Measurements from ENCODE around the gene ETV2.
"Not testable (repeated sequence)": the region's sequence is repeated elsewhere in the genome, so short reads cannot be mapped to it uniquely, and the experiment has no call there.

The ETV2 gene

GRCh38 chr19:35628565-35629331, 12.8 kb upstream of the ETV2 start, which contains the start of gene RBM42:
Gene RBM42 (plus strand): TSS chr19:35629036. CDS start chr19:35629154, 118 bp downstream.
- DNase-seq (ENCODE audit: low read depth) = peak; percentile 96

- no peak for DNase-seq (ENCODE audit: low read depth)
Observed at GRCh38 chr19:35629332-35629633, 12.3 kb upstream of the ETV2 start.

- DNase-seq (ENCODE audit: low read depth) = no peak
Observed at GRCh38 chr19:35633727-35634440, 7.7 kb upstream of the ETV2 start.

GRCh38 chr19:35636651-35637050, 4.9 kb upstream of the ETV2 start:
- DNase-seq (ENCODE audit: low read depth) = no peak

GRCh38 chr19:35637165-35637564, 4.4 kb upstream of the ETV2 start:
- no peak for DNase-seq (ENCODE audit: low read depth)

- no peak for DNase-seq (ENCODE audit: low read depth)
Observed at GRCh38 chr19:35639321-35639639, 2.3 kb upstream of the ETV2 start.

- DNase-seq (ENCODE audit: low read depth) = no peak
Observed at GRCh38 chr19:35639863-35640262, 1.7 kb upstream of the ETV2 start.

- no peak for DNase-seq (ENCODE audit: low read depth)
Observed at GRCh38 chr19:35642312-35642711, 767 bp downstream of the ETV2 start.

- no peak for DNase-seq (ENCODE audit: low read depth)
Observed at GRCh38 chr19:35642798-35643254, 1.3 kb downstream of the ETV2 start.

- peak; percentile 65 for DNase-seq (ENCODE audit: low read depth)
Observed at GRCh38 chr19:35643255-35644205, 2.0 kb downstream of the ETV2 start.

- DNase-seq (ENCODE audit: low read depth) = peak; percentile 92
Observed at GRCh38 chr19:35644206-35644986, 2.9 kb downstream of the ETV2 start.

GRCh38 chr19:35644987-35645679, 3.6 kb downstream of the ETV2 start:
- peak; percentile 42 for DNase-seq (ENCODE audit: low read depth)

- no peak for DNase-seq (ENCODE audit: low read depth)
Observed at GRCh38 chr19:35645680-35646511, 4.4 kb downstream of the ETV2 start.

- DNase-seq (ENCODE audit: low read depth) = peak; percentile 89
Observed at GRCh38 chr19:35648017-35648961, 6.7 kb downstream of the ETV2 start, which contains the start of gene COX6B1. Gene COX6B1 (plus strand): TSS chr19:35648323. CDS start chr19:35651244, 2,921 bp downstream.

GRCh38 chr19:35650581-35650980, 9.0 kb downstream of the ETV2 start:
- no peak for DNase-seq (ENCODE audit: low read depth)

GRCh38 chr19:35654828-35655227, 13.3 kb downstream of the ETV2 start:
- not testable (repeated sequence) for DNase-seq (ENCODE audit: low read depth)

- no peak for DNase-seq (ENCODE audit: low read depth)
Observed at GRCh38 chr19:35655600-35655999, 14.1 kb downstream of the ETV2 start.

- DNase-seq (ENCODE audit: low read depth) = no peak
Observed at GRCh38 chr19:35656700-35657099, 15.2 kb downstream of the ETV2 start.
